ENCODE data around the gene ARMH1.
A peak's percentile ranks its signal among the peaks of the same experiment; 100 is the strongest.

The ARMH1 gene

GRCh38 chr1:44674113-44675000, at the start of gene ARMH1, which contains the start of gene TMEM53:
Gene ARMH1, plus strand, starts transcription at chr1:44674714. Its CDS starts 14,984 bp downstream, at chr1:44689698.
Gene TMEM53, minus strand, starts transcription at chr1:44674481. Its CDS starts 90 bp downstream, at chr1:44674391.
- peak; percentile 100 for DNase-seq

GRCh38 chr1:44625348-44625747, 49.2 kb upstream of the ARMH1 start:
- no peak for DNase-seq

- DNase-seq: no peak
Measured at GRCh38 chr1:44628962-44629756, 45.4 kb upstream of the ARMH1 start.

- DNase-seq: no peak
Measured at GRCh38 chr1:44630116-44630515, 44.4 kb upstream of the ARMH1 start.

- no peak for DNase-seq
Measured at GRCh38 chr1:44631333-44631646, 43.2 kb upstream of the ARMH1 start.

GRCh38 chr1:44631647-44632539, 42.6 kb upstream of the ARMH1 start:
- peak; percentile 78 for DNase-seq

GRCh38 chr1:44632598-44632997, 41.9 kb upstream of the ARMH1 start:
- DNase-seq: no peak

- no peak for DNase-seq
Measured at GRCh38 chr1:44634606-44635189, 39.8 kb upstream of the ARMH1 start.

GRCh38 chr1:44635439-44635838, 39.1 kb upstream of the ARMH1 start:
- DNase-seq: no peak

- DNase-seq: no peak
Measured at GRCh38 chr1:44636083-44636687, 38.3 kb upstream of the ARMH1 start.

GRCh38 chr1:44636688-44637598, 37.6 kb upstream of the ARMH1 start:
- DNase-seq: peak; percentile 24

- no peak for DNase-seq
Measured at GRCh38 chr1:44637702-44638411, 36.7 kb upstream of the ARMH1 start.

GRCh38 chr1:44640200-44640853, 34.2 kb upstream of the ARMH1 start:
- DNase-seq: no peak

GRCh38 chr1:44641126-44642102, 33.1 kb upstream of the ARMH1 start:
- no peak for DNase-seq

- no peak for DNase-seq
Measured at GRCh38 chr1:44642255-44642654, 32.3 kb upstream of the ARMH1 start.

GRCh38 chr1:44642925-44643324, 31.6 kb upstream of the ARMH1 start:
- DNase-seq: no peak

- no peak for DNase-seq
Measured at GRCh38 chr1:44643721-44644334, 30.7 kb upstream of the ARMH1 start.

GRCh38 chr1:44644806-44645205, 29.7 kb upstream of the ARMH1 start:
- DNase-seq: no peak
